ENCODE measurements around the gene SLC25A4.
A peak's percentile ranks its signal among the peaks of the same experiment; 100 is the strongest.

SLC25A4 gene

GRCh38 chr4:185124006-185124405 is 19.1 kb upstream of the SLC25A4 start:
- ATAC-seq (ENCODE audit: low read depth): no peak
- Histone ChIP-seq H3K36me3 (ENCODE audit: low read depth) (no peaks in the 10 kb centered on the region), H3K9me3 (ENCODE audit: severe bottlenecking) (no peaks in the 10 kb centered on the region), H3K4me1 (ENCODE audit: insufficient read depth, poor library complexity, severe bottlenecking) (no peaks in the 10 kb centered on the region), H3K27ac (ENCODE audit: poor library complexity, severe bottlenecking) (no peak overlapping the region), H3K4me3 (ENCODE audit: severe bottlenecking) (no peak overlapping the region), H3K27me3 (ENCODE audit: insufficient read depth, poor library complexity, severe bottlenecking) (no peaks in the 10 kb centered on the region)
- DNase-seq (ENCODE audit: low spot score): no peak
- no peak for TF ChIP-seq CTCF (IDR thresholded peaks at IDR 0.05; ENCODE audit: poor library complexity, severe bottlenecking)

- H3K4me1 ChIP-seq (ENCODE audit: insufficient read depth, poor library complexity, severe bottlenecking): no peaks in the 10 kb centered on the region
- no peaks in the 10 kb centered on the region for H3K27me3 ChIP-seq (ENCODE audit: insufficient read depth, poor library complexity, severe bottlenecking)
- no peak for TF ChIP-seq CTCF (IDR thresholded peaks at IDR 0.05; ENCODE audit: poor library complexity, severe bottlenecking)
- H3K4me3 ChIP-seq (ENCODE audit: severe bottlenecking): peak overlapping the region; percentile 40
- H3K9me3 ChIP-seq (ENCODE audit: severe bottlenecking): no peaks in the 10 kb centered on the region
- no peak for DNase-seq (ENCODE audit: low spot score)
- peak; percentile 22; the same call in 1 of the 3 replicates for ATAC-seq (ENCODE audit: low read depth)
- H3K27ac ChIP-seq (ENCODE audit: poor library complexity, severe bottlenecking): no peak overlapping the region
- no peaks in the 10 kb centered on the region for H3K36me3 ChIP-seq (ENCODE audit: low read depth)
Measured at GRCh38 chr4:185127021-185127925, 15.8 kb upstream of the SLC25A4 start.

- H3K9me3 ChIP-seq (ENCODE audit: severe bottlenecking): no peaks in the 10 kb centered on the region
- H3K27ac ChIP-seq (ENCODE audit: poor library complexity, severe bottlenecking): no peak overlapping the region
- ATAC-seq (ENCODE audit: low read depth): peak; percentile 81
- H3K27me3 ChIP-seq (ENCODE audit: insufficient read depth, poor library complexity, severe bottlenecking): no peaks in the 10 kb centered on the region
- H3K4me3 ChIP-seq (ENCODE audit: severe bottlenecking): peak overlapping the region; percentile 40
- H3K4me1 ChIP-seq (ENCODE audit: insufficient read depth, poor library complexity, severe bottlenecking): no peaks in the 10 kb centered on the region
- H3K36me3 ChIP-seq (ENCODE audit: low read depth): no peaks in the 10 kb centered on the region
- no peak for TF ChIP-seq CTCF (IDR thresholded peaks at IDR 0.05; ENCODE audit: poor library complexity, severe bottlenecking)
- no peak for DNase-seq (ENCODE audit: low spot score)
Measured at GRCh38 chr4:185128272-185129119, 14.6 kb upstream of the SLC25A4 start.

GRCh38 chr4:185134307-185134869 is 8.7 kb upstream of the SLC25A4 start:
- no peaks in the 10 kb centered on the region for H3K27me3 ChIP-seq (ENCODE audit: insufficient read depth, poor library complexity, severe bottlenecking)
- TF ChIP-seq CTCF (IDR thresholded peaks at IDR 0.05; ENCODE audit: poor library complexity, severe bottlenecking): peak; percentile 88
- H3K4me3 ChIP-seq (ENCODE audit: severe bottlenecking): no peak overlapping the region
- no peak for DNase-seq (ENCODE audit: low spot score)
- ATAC-seq (ENCODE audit: low read depth): peak; percentile 62
- H3K27ac ChIP-seq (ENCODE audit: poor library complexity, severe bottlenecking): no peak overlapping the region
- no peaks in the 10 kb centered on the region for H3K36me3 ChIP-seq (ENCODE audit: low read depth)
- no peaks in the 10 kb centered on the region for H3K4me1 ChIP-seq (ENCODE audit: insufficient read depth, poor library complexity, severe bottlenecking)
- H3K9me3 ChIP-seq (ENCODE audit: severe bottlenecking): no peaks in the 10 kb centered on the region

Data from RWPE2 (cell line).